ENCODE measurements around the gene MPO. TPM values are rescaled to one million over a fixed set of nuclear protein-coding genes. Genes with fewer than 3 reads are reported as not detected.

The MPO gene
- total RNA-seq, 1 donor from 2014 or later, result 0.43 TPM

- DNase-seq (ENCODE audit: low spot score) (no peak), ATAC-seq (no peak)
Observed at GRCh38 chr17:58238147-58238634, 42.5 kb downstream of the MPO start, which contains the start of gene LPO. TSS of gene LPO (plus strand) at chr17:58238584. CDS start at chr17:58242980, 4,396 bp downstream.

DNA sequence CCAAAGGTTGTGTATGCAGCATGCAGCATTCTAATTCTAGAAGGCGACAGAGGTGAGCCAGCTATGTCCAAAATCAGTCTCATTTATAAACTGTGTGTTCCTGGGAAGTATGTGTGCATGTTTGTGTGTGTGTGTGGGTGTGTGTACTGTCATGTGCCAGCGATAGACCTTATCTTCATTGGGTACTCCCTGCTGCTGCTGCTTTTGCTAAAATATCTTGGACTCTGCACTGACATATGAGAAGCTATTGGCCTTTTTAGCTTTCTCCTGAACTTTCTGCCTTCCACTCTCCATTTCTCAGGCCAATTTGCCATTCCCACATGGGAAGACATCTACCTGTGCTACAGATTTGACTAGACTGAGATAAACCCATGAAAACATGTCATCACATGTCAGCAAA is 44.3 kb downstream of the MPO start:
- no peak for ATAC-seq
- no peak for DNase-seq (ENCODE audit: low spot score)

DNA sequence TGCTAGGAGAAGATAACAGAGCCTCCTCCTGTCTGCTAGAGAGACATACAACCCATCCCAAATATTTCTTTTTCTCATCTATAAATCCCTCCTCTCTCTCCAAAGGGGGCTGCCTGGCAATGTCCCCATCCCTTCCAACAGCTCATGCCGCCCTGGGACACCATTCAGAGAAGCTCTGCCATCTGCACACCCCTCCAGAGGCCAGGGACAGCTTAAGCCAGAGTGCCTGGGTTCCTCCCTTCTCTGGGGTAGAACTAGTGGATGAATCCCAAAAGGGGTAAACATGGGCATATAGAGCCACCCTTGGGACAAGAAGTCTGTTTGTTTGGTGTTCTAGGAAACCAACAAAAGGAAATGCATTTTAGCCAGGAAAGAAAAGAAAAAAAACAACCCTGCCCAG is 44.9 kb downstream of the MPO start:
- ATAC-seq, result no peak

GRCh38 chr17:58234512-58234911 is 46.2 kb downstream of the MPO start:
- ATAC-seq (no peak), DNase-seq (ENCODE audit: low spot score) (no peak)

More for the DNA sequence above, 44.9 kb downstream of the MPO start:
- DNase-seq (ENCODE audit: low spot score), result no peak

DNA sequence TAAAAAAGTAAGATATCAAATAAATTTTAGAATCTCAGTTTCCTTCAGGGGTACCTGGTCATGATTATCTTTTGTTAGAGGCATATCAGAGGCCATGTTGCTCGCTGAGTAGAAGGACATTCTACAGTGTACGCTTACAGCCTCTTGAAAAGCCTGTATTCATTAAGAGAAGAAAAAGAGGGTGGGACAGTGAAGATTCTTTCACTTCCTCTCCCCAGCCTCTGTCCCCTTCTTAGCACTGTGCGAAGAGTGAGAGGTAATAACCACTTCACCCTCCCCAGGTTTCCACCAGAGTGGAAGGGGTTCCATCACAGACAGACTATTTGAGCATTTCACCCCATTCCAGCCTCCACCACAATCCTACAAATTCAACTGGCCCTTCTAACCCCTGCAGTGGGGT is 47.2 kb downstream of the MPO start:
- ATAC-seq (peak; percentile 13), DNase-seq (ENCODE audit: low spot score) (no peak)

- DNase-seq (ENCODE audit: low spot score), result no peak
- peak; percentile 35 for ATAC-seq
Observed at GRCh38 chr17:58232707-58233156, 48.0 kb downstream of the MPO start.

- ATAC-seq, result no peak
- DNase-seq (ENCODE audit: low spot score), result no peak
Observed at GRCh38 chr17:58231641-58232040, 49.1 kb downstream of the MPO start.

DNA sequence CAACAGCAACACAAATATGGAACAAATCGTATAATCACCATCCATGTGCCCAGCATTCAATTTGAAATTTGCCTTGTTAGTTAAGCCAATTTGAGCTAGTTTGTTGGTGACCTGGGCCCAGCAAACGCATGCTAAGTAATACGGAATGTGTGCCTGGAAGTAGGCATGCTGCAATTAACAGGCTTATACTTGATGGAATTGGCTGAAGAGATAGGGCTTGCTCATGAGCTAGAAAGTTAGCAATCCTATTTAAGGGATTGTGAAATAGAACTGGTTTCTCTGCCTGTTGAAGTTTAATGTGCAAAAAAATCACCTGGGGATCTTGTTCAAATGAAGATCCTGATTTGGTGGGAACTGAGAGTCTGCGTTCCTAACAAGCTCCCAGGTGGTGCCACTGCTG is 50.9 kb downstream of the MPO start:
- DNase-seq (ENCODE audit: low spot score) (no peak), ATAC-seq (no peak)

GRCh38 chr17:58229384-58229783 is 51.4 kb downstream of the MPO start:
- no peak for ATAC-seq
- DNase-seq (ENCODE audit: low spot score), result no peak

DNA sequence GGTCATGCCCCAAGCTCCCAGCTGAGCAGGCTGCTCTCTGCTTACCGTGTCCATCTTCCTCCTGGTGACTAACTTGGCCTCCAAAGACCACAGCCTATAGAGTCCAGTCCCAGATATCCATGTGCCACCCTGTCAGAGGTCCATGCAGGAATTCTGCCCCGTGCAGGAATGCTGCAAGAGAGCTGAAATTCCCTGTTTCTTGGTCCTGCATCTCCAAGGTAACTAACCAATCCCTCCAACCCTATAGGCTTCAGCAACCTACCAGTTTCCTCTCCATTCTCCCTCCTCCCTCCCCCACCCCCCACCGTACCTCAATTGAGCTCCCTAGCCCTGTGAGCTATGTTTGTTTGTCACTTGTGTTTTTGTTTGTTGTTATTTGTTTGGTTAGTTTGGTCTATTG is 52.1 kb downstream of the MPO start:
- DNase-seq (ENCODE audit: low spot score) (no peak), ATAC-seq (no peak)

- ATAC-seq, result peak; percentile 81
- peak; percentile 66 for DNase-seq (ENCODE audit: low spot score)
Observed at GRCh38 chr17:58227733-58228132, 53.0 kb downstream of the MPO start.

- ATAC-seq, result no peak
- no peak for DNase-seq (ENCODE audit: low spot score)
Observed at GRCh38 chr17:58224315-58224714, 56.4 kb downstream of the MPO start.

Other genes starting within 250 kb of the MPO start
- 24.4 TPM for gene DYNLL2, start 197.5 kb downstream of the MPO start, total RNA-seq
- not detected for gene OR4D1, start 132.6 kb downstream of the MPO start, total RNA-seq
- gene OR4D2, start 114.0 kb downstream of the MPO start, total RNA-seq, result not detected
- not detected for gene EPX, start 88.2 kb downstream of the MPO start, total RNA-seq
- gene MKS1, start 61.7 kb downstream of the MPO start, total RNA-seq, result 9.8 TPM
- not detected for gene LPO, start 42.4 kb downstream of the MPO start, total RNA-seq
- gene TSPOAP1, start 47.9 kb upstream of the MPO start, total RNA-seq, result 6.5 TPM
- gene SUPT4H1, start 71.3 kb upstream of the MPO start, total RNA-seq, result 40.0 TPM
- 13.0 TPM for gene RNF43, start 136.6 kb upstream of the MPO start, total RNA-seq
- 0.18 TPM for gene HSF5, start 207.5 kb upstream of the MPO start, total RNA-seq
- 101 TPM for gene MTMR4, start 233.7 kb upstream of the MPO start, total RNA-seq

Data from left lobe of liver (tissue), 2 donors.